IMR-90 (cell line): ENCODE measurements around the gene PKIG. TPM values are rescaled to one million over a fixed set of nuclear protein-coding genes. Genes with fewer than 3 reads are reported as not detected.

Experiments
- ATAC-seq: fragments of 200-7000 bp; cut with Tn5 transposase; 2 replicates; pipeline ENCODE4 v1.9.1; 2020; ENCODE audit warnings: low read depth, mild to moderate bottlenecking, moderate library complexity
- BruUV-seq: library from RNA; stranded (reverse); fragments of 400-500 nt; replicated peaks from 2 replicates; lab custom pipeline; 2021; lab: Mats Ljungman, UMichigan
- CTCF ChIA-PET: fragments of 300-600 bp; formaldehyde crosslinking; extraction: SDS; loops from one replicate; lab custom pipeline; 2021; ENCODE audit warnings: antibody characterized with exemption; lab: Yijun Ruan, JAX
- POLR2A ChIA-PET: fragments of 300-600 bp; sonication (Branson Sonifier 250); formaldehyde crosslinking; loops from one replicate; lab custom pipeline; 2022; ENCODE audit warnings: antibody characterized with exemption; ENCODE audit not compliant: unreplicated experiment; lab: Charles Lee
- DNase-seq: peaks from one replicate; pipeline ENCODE4 v3.0.0; 2013
- H2AFZ ChIP-seq: replicated peaks from 2 replicates; pipeline ENCODE3; 2013; ENCODE audit warnings: low read length, mild to moderate bottlenecking; ENCODE audit not compliant: poor library complexity
- H2AK5ac ChIP-seq: 2 replicates; pipeline ENCODE4 v1.6.1; 2013; ENCODE audit warnings: low read depth, low read length, inconsistent platforms
- H2AK9ac ChIP-seq: replicated peaks from 2 replicates; pipeline ENCODE3; 2013; ENCODE audit warnings: mild to moderate bottlenecking, low read depth, low read length, moderate library complexity; ENCODE audit not compliant: poor library complexity
- H2BK120ac ChIP-seq: 2 replicates; pipeline ENCODE4 v1.6.1; 2013; ENCODE audit warnings: low read depth, low read length, inconsistent platforms
- H2BK15ac ChIP-seq: 3 replicates; pipeline ENCODE4 v1.6.1; 2013; ENCODE audit warnings: low read depth, low read length, inconsistent platforms
- H2BK20ac ChIP-seq: 2 replicates; pipeline ENCODE4 v1.6.1; 2013; ENCODE audit warnings: low read depth, mild to moderate bottlenecking, inconsistent platforms, low read length, moderate library complexity
- H2BK5ac ChIP-seq: 2 replicates; pipeline ENCODE4 v1.6.1; 2013; ENCODE audit warnings: mild to moderate bottlenecking, low read depth, low read length, inconsistent platforms; ENCODE audit not compliant: poor library complexity, severe bottlenecking
- H3K14ac ChIP-seq: replicated peaks from 2 replicates; pipeline ENCODE4 v1.6.1; 2013; ENCODE audit warnings: low read depth, low read length, inconsistent platforms
- H3K18ac ChIP-seq: 2 replicates; pipeline ENCODE4 v1.6.1; 2013; ENCODE audit warnings: low read depth, low read length, control low read depth
- H3K23ac ChIP-seq: 2 replicates; pipeline ENCODE4 v1.6.1; 2013; ENCODE audit warnings: low read depth, low read length, inconsistent platforms
- H3K27ac ChIP-seq: 2 replicates; pipeline ENCODE4 v1.5.1; 2013; ENCODE audit warnings: mild to moderate bottlenecking, control low read depth, low read length; ENCODE audit not compliant: insufficient read depth
- H3K27me3 ChIP-seq: 2 replicates; pipeline ENCODE4 v1.6.1; 2013; ENCODE audit warnings: low read length; ENCODE audit not compliant: control insufficient read depth, insufficient read depth
- H3K36me3 ChIP-seq: 2 replicates; pipeline ENCODE4 v1.6.1; 2013; ENCODE audit warnings: low read length, mixed read lengths; ENCODE audit not compliant: control insufficient read depth, insufficient read depth
- H3K4ac ChIP-seq: 2 replicates; pipeline ENCODE4 v1.6.1; 2013; ENCODE audit warnings: low read depth, low read length, inconsistent platforms
- H3K4me1 ChIP-seq: 2 replicates; pipeline ENCODE4 v1.6.1; 2013; ENCODE audit warnings: low read length, mixed read lengths; ENCODE audit not compliant: control insufficient read depth, insufficient read depth
- H3K4me2 ChIP-seq: 2 replicates; pipeline ENCODE4 v1.6.1; 2013; ENCODE audit warnings: low read depth, mild to moderate bottlenecking, control low read depth, low read length, moderate library complexity
- H3K4me3 ChIP-seq: 2 replicates; pipeline ENCODE4 v1.5.1; 2013; ENCODE audit warnings: low read depth, mild to moderate bottlenecking, control low read depth, low read length, moderate library complexity; ENCODE audit not compliant: insufficient read depth
- H3K56ac ChIP-seq: 2 replicates; pipeline ENCODE4 v1.6.1; 2013; ENCODE audit warnings: low read length, inconsistent platforms; ENCODE audit not compliant: insufficient read depth; ENCODE audit errors: extremely low read depth
- H3K79me1 ChIP-seq, 2 experiments: 2 replicates each; pipeline ENCODE4 v1.6.1; 2013; ENCODE audit warnings: low read length in 2 of 2, inconsistent platforms in 1 of 2, low read depth in 1 of 2
- H3K9ac ChIP-seq: 2 replicates; pipeline ENCODE4 v1.6.1; 2013; ENCODE audit warnings: low read depth, low read length, control low read depth
- H3K9me1 ChIP-seq: 2 replicates; pipeline ENCODE4 v1.6.1; 2013; ENCODE audit warnings: low read length, inconsistent platforms; ENCODE audit not compliant: insufficient read depth
- H3K9me3 ChIP-seq: 2 replicates; pipeline ENCODE4 v1.6.1; 2013; ENCODE audit warnings: low read length; ENCODE audit not compliant: control insufficient read depth, insufficient read depth
- H4K20me1 ChIP-seq: 2 replicates; pipeline ENCODE4 v1.6.1; 2013; ENCODE audit warnings: low read length, inconsistent platforms; ENCODE audit not compliant: insufficient read depth
- H4K5ac ChIP-seq: 2 replicates; pipeline ENCODE4 v1.6.1; 2013; ENCODE audit warnings: mild to moderate bottlenecking, low read depth, low read length, control low read depth
- H4K8ac ChIP-seq, 2 experiments: 2 replicates each; pipeline ENCODE4 v1.6.1; 2013; ENCODE audit warnings: low read depth in 2 of 2, low read length in 2 of 2, control low read depth in 1 of 2, inconsistent platforms in 1 of 2
- H4K91ac ChIP-seq: 2 replicates; pipeline ENCODE4 v1.6.1; 2013; ENCODE audit warnings: low read depth, low read length, inconsistent platforms; ENCODE audit not compliant: insufficient read depth
- RAD21 ChIP-seq: IDR thresholded peaks from 2 replicates; pipeline ENCODE4 v1.6.1; 2012; ENCODE audit warnings: low read length, improper control_type of control experiment
- RCOR1 ChIP-seq: IDR thresholded peaks from 2 replicates; pipeline ENCODE4 v1.6.1; 2012; ENCODE audit warnings: mild to moderate bottlenecking, low read length, improper control_type of control experiment; ENCODE audit not compliant: insufficient replicate concordance
- WGBS, 2 experiments: methylation state at CpG; one replicate each; pipeline versions ENCODE4 v1.1.5 to v1.1.7; 2013; ENCODE audit warnings: missing lambda C conversion rate in 2 of 2; ENCODE audit not compliant: insufficient read length in 1 of 2; ENCODE audit errors: extremely low coverage in 2 of 2; 5-methylcytosine and 5-hydroxymethylcytosine counted together
- dilution Hi-C: fragments of 300-500 bp; cut with HindIII; formaldehyde crosslinking; loops from one replicate; pipeline ENCODE4 v1.14.3; 2018; ENCODE audit warnings: low sequenced_read_pairs; ENCODE audit not compliant: unreplicated experiment
- in situ Hi-C: fragments of 300-500 bp; cut with MboI; formaldehyde crosslinking; loops from 3 replicates; pipeline ENCODE4 v1.14.3; 2019; ENCODE audit warnings: low sequenced_read_pairs, inconsistent platforms, mixed read lengths
- intact Hi-C: fragments of 100-400 bp; cut with micrococcal nuclease; formaldehyde crosslinking; loops from 2 replicates; pipeline ENCODE4 v1.10.0; 2022
- polyA plus RNA-seq, 3 experiments: library from polyadenylated mRNA; depleted of rRNA; stranded (reverse); fragments of >200 nt; gene quantifications; 2 replicates each; pipeline ENCODE4 v1.2.3, GENCODE V29; 2012; ENCODE audit warnings: low replicate concordance in 1 of 3
- total RNA-seq: library from RNA; depleted of rRNA; stranded (reverse); fragments of >200 nt; gene quantifications from 2 replicates; pipeline ENCODE4 v1.2.3, GENCODE V29; 2012

Gene PKIG
- total and polyA plus RNA-seq, 2 of the 4 experiments (the other 2 are of a cell fraction): 78.3 to 89.6 TPM

GRCh38 chr20:44650771-44651433, 68.5 kb downstream of the PKIG start:
- DNase-seq (no peak), ATAC-seq (peak; percentile 8; the same call in 1 of the 2 replicates)
- TF ChIP-seq RCOR1 (peak; percentile 29), RAD21 (no peak)
- Histone ChIP-seq H3K9ac (peak overlapping the region; percentile 12; the same call in 1 of the 2 replicates), H3K14ac (no peak overlapping the region), H2AK9ac (peak overlapping the region; percentile 2), H3K4me1 (peaks cover 9% of the 10 kb centered on the region), H3K27ac (no peak overlapping the region), H2BK5ac (no peak overlapping the region), H2AK5ac (peak overlapping the region; percentile 5; the same call in 1 of the 2 replicates), H3K36me3 (no peaks in the 10 kb centered on the region), H4K5ac (no peak overlapping the region), H4K91ac (no peak overlapping the region), H2BK20ac (no peak overlapping the region), H2BK15ac (no peak overlapping the region), H3K79me1 (peaks cover 0 to 8% of the 10 kb centered on the region in 2 experiments; a peak in 2 of 4 replicates), H3K9me1 (peaks cover 4% of the 10 kb centered on the region; the same call in 1 of the 2 replicates), H3K56ac (no peak overlapping the region), H3K18ac (no peak overlapping the region), H3K4ac (0 out of 2 replicates have a peak overlapping the region, but pooled peaks have one; percentile 3), H2BK120ac (no peak overlapping the region), H3K9me3 (peaks cover 5% of the 10 kb centered on the region; the same call in 1 of the 2 replicates), H2AFZ (peak overlapping the region; percentile 85), H3K4me3 (peak overlapping the region; percentile 94), H3K23ac (no peak overlapping the region), H3K27me3 (peaks cover 23% of the 10 kb centered on the region), H4K20me1 (no peaks in the 10 kb centered on the region), H4K8ac (no peak overlapping the region), H3K4me2 (peak overlapping the region; percentile 71)
- WGBS, 2 experiments: 59% methylated on average over 17 of the region's 24 CpGs; no CpG with 5 or more reads in 1 of the 2 experiments
- BruUV-seq: no TSS peak
- in situ Hi-C loops: no loop called here
- intact Hi-C loops: no loop called here
- ChIA-PET POLR2A (no interaction called here), CTCF (no interaction called here)
- dilution Hi-C loops: no loop called here
